Fibroblast of skin of abdomen (primary cell): ENCODE measurements around the gene UTP11.

Experiments
- DNase-seq: peaks from one replicate; pipeline ENCODE4 v3.0.0-alpha.2; 2013

UTP11 gene

DNA sequence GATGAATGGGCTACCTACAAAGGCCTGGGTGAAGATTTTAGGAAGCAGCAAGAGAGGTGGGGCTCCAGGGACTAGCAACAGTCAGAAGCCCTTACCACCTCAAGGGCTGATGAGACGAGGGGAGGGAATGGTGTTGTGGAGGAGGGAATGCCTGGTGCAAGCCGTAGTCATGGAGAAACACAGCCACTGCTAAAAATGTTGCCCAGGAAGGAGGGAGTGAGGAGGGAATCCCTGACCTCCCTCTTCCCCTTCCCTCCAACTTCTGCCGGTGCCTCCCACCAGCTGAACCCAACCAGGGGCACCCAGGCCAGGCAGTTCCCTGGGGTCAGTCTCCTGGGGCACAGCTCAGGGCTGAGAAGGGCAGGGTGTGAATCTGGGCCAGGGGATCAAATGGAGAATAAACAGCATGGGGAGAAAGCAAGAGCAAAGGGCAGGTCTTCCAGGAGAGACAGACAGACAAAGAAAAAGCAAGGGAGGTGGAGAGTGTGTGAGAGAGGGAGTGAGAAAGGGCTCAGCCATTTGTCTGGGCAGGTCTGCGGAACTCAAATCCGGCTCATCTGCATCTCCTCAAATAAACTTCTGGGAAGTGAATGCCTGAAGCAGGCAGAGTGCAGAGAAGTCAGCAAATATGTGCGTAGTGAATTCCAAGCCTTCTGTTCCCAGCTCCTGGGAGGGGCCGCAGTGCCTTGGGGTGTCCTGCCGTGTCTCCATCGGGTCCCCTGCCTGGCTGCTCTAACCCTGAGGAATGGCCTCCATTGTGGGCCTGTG, 61.2 kb downstream of the UTP11 start:
- DNase-seq = no peak

DNA sequence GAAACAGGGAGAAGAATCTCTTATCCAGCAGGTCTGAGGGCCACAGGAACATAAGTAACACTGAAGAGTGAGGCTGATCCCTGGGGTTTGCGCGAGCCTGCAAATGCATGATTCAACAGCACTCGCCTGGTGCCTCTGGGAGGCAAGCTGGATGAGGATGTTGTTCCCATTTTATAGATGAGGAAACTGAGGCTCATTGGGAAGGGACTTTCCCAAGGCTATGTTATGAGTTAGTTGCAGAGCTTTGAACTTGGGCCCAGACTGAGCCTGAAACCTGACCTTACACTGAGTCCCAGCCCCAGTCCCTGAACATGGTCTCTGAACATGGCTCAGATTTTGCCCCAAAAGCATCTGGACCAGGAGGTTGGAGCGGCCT, 61.8 kb downstream of the UTP11 start:
- no peak for DNase-seq
